ENCODE measurements around the gene NUDT7. TPM values are rescaled to one million over a fixed set of nuclear protein-coding genes. Genes with fewer than 3 reads are reported as not detected.

The NUDT7 gene
- total and polyA plus RNA-seq, 2 donors (not counting 3 experiments of a cell fraction or from before 2014, with no cell fraction given), result 6.2 to 6.5 TPM

DNA sequence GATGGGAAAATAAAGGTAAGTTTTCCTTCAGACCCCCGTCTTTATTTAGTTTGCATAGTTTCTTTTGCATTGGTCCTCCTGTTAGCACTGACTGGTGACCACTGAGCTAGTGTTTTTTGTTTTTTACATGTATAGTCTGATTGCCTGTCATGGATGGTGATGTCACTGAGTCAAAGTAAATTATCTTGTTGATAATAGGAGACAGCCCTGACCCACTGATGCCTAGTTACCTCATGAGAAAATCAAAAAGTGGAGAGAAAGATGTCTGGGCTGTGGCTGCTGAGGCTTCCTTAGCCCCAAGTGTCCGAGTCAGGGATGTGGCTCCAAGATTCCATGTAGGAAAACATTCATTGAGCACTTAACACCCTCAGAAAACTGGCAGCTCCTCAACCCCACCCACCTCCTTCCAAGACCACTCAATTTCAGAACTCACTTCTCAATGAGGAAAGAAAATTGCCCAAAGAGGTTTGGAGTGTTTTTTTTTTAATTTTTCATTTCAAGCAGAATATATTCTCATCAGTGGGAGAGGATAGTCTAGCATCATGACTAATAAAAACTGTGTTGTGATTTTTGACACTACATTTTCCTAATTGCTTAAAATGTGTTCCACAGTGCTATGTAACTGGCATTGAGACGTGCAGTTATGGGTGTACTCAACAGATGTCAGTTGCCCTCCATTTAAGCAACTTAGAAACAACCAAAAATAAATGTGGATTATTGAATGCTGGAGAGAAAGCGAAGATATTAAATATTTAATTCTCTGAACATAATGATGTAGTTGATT lies 38.7 kb upstream of the NUDT7 start:
- H3K4me1 ChIP-seq (ENCODE audit: control insufficient read depth, extremely low read depth, insufficient read depth, low read length), result no peaks in the 10 kb centered on the region
- H3K79me2 ChIP-seq (ENCODE audit: control insufficient read depth, insufficient read depth, low read length), result no peaks in the 10 kb centered on the region
- POLR2A ChIA-PET, result no interaction called here
- no peaks in the 10 kb centered on the region for H3K27me3 ChIP-seq (ENCODE audit: control insufficient read depth in 2 of 2, insufficient read depth in 2 of 2, low read length in 2 of 2)
- DNase-seq (ENCODE audit: low read depth, low spot score), result no peak
- no TSS peak for BruUV-seq (replicated peaks)
- H3K36me3 ChIP-seq (ENCODE audit: control insufficient read depth in 2 of 2, extremely low read depth in 1 of 2, insufficient read depth in 2 of 2, low read length in 2 of 2), result no peaks in the 10 kb centered on the region
- intact Hi-C loops (cut with micrococcal nuclease) (no loop called here), dilution Hi-C loops (cut with MboI; ENCODE audit: extremely low pct_ligation_motif_present, low sequenced_read_pairs) (no loop called here)
- H2AFZ ChIP-seq (ENCODE audit: low read depth, low read length), result no peak overlapping the region
- no peak overlapping the region for H3K9ac ChIP-seq (replicated peaks; ENCODE audit: extremely low read depth, insufficient read depth, low read length)
- H3K4me2 ChIP-seq (ENCODE audit: insufficient read depth, low read length), result no peak overlapping the region
- CTCF ChIA-PET, result interaction anchor here (0.9 to 1.0 kb wide), 2 partner anchors 23 to 246 kb away, joined by 3 to 4 read pairs; no protein-coding TSS in a partner anchor
- no peaks in the 10 kb centered on the region for H4K20me1 ChIP-seq (replicated peaks; ENCODE audit: control insufficient read depth, extremely low read depth, insufficient read depth, low read length)
- H3K4me3 ChIP-seq (replicated peaks in 1 of 3; ENCODE audit: insufficient read depth in 1 of 3, low read depth in 1 of 3, low read length in 3 of 3), result no peak overlapping the region
- no peaks in the 10 kb centered on the region for H3K9me1 ChIP-seq (replicated peaks; ENCODE audit: control insufficient read depth, extremely low read depth, insufficient read depth, low read length)
- H3K27ac ChIP-seq (ENCODE audit: insufficient read depth, low read depth, low read length), result no peak overlapping the region
- no peaks in the 10 kb centered on the region for H3K9me3 ChIP-seq (replicated peaks; ENCODE audit: control insufficient read depth, insufficient read depth, low read length)
- TF ChIP-seq MYC (IDR thresholded peaks at IDR 0.05; ENCODE audit: low read depth, low read length), result no peak
- no peak for TF ChIP-seq FOS (IDR thresholded peaks at IDR 0.05; ENCODE audit: borderline replicate concordance, insufficient read depth, low read length)
- no peak for FAIRE-seq

DNA sequence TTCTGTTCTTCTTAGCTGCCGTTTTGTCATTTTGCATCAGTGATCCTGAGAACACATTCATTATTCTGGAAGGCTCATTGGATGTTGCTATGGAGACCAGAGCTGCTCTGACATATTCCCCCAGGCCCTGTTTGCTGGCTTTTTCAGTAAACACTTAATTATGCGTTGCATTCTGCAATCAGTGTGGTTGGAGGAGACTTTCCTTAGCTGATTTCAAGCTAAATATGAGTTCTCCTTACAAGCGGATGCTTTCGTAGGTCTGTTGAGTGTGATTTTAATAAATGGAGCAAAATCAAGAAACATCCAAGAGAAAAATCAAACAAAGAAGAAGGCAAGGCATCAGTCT lies 38.2 kb upstream of the NUDT7 start:
- Histone ChIP-seq H3K79me2 (ENCODE audit: control insufficient read depth, insufficient read depth, low read length) (no peaks in the 10 kb centered on the region), H3K27ac (ENCODE audit: insufficient read depth, low read depth, low read length) (no peak overlapping the region), H3K9ac (replicated peaks; ENCODE audit: extremely low read depth, insufficient read depth, low read length) (no peak overlapping the region), H3K36me3 (ENCODE audit: control insufficient read depth in 2 of 2, extremely low read depth in 1 of 2, insufficient read depth in 2 of 2, low read length in 2 of 2) (no peaks in the 10 kb centered on the region), H3K27me3 (ENCODE audit: control insufficient read depth in 2 of 2, insufficient read depth in 2 of 2, low read length in 2 of 2) (no peaks in the 10 kb centered on the region), H3K4me2 (ENCODE audit: insufficient read depth, low read length) (no peak overlapping the region), H3K9me3 (replicated peaks; ENCODE audit: control insufficient read depth, insufficient read depth, low read length) (no peaks in the 10 kb centered on the region), H3K4me1 (ENCODE audit: control insufficient read depth, extremely low read depth, insufficient read depth, low read length) (no peaks in the 10 kb centered on the region), H3K9me1 (replicated peaks; ENCODE audit: control insufficient read depth, extremely low read depth, insufficient read depth, low read length) (no peaks in the 10 kb centered on the region), H2AFZ (ENCODE audit: low read depth, low read length) (no peak overlapping the region), H3K4me3 (replicated peaks in 1 of 3; ENCODE audit: insufficient read depth in 1 of 3, low read depth in 1 of 3, low read length in 3 of 3) (no peak overlapping the region), H4K20me1 (replicated peaks; ENCODE audit: control insufficient read depth, extremely low read depth, insufficient read depth, low read length) (no peaks in the 10 kb centered on the region)
- TF ChIP-seq GATA2 (IDR thresholded peaks at IDR 0.05; ENCODE audit: insufficient read depth, insufficient read length, low read depth, low read length), result no peak
- no peak for TF ChIP-seq FOS (IDR thresholded peaks at IDR 0.05; ENCODE audit: borderline replicate concordance, insufficient read depth, low read length)
- TF ChIP-seq, protein P1, sequence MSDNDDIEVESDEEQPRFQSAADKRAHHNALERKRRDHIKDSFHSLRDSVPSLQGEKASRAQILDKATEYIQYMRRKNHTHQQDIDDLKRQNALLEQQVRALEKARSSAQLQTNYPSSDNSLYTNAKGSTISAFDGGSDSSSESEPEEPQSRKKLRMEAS (IDR thresholded peaks at IDR 0.05; ENCODE audit: insufficient read depth, insufficient read length), result no peak
- TF ChIP-seq MYC (IDR thresholded peaks at IDR 0.05; ENCODE audit: low read depth, low read length), result no peak
- TF ChIP-seq, protein P2, sequence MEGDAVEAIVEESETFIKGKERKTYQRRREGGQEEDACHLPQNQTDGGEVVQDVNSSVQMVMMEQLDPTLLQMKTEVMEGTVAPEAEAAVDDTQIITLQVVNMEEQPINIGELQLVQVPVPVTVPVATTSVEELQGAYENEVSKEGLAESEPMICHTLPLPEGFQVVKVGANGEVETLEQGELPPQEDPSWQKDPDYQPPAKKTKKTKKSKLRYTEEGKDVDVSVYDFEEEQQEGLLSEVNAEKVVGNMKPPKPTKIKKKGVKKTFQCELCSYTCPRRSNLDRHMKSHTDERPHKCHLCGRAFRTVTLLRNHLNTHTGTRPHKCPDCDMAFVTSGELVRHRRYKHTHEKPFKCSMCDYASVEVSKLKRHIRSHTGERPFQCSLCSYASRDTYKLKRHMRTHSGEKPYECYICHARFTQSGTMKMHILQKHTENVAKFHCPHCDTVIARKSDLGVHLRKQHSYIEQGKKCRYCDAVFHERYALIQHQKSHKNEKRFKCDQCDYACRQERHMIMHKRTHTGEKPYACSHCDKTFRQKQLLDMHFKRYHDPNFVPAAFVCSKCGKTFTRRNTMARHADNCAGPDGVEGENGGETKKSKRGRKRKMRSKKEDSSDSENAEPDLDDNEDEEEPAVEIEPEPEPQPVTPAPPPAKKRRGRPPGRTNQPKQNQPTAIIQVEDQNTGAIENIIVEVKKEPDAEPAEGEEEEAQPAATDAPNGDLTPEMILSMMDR (IDR thresholded peaks at IDR 0.05; ENCODE audit: extremely low read depth in 1 of 2, insufficient read depth in 1 of 2, low read depth in 1 of 2, low read length in 2 of 2), result no peak
- no peak for TF ChIP-seq EZH2 (IDR thresholded peaks at IDR 0.05; ENCODE audit: borderline replicate concordance, low read depth, low read length, severe bottlenecking)
- TF ChIP-seq POLR2AphosphoS5 (IDR thresholded peaks at IDR 0.05; ENCODE audit: insufficient read depth, low read depth, low read length), result no peak
- TF ChIP-seq POLR2A (IDR thresholded peaks at IDR 0.05; ENCODE audit: low read depth, low read length), result no peak
- no peak for TF ChIP-seq JUN (IDR thresholded peaks at IDR 0.05; ENCODE audit: borderline replicate concordance, insufficient read depth, insufficient read length, low read depth)
- ChIA-PET POLR2A (no interaction called here), CTCF (interaction anchor here (1.5 kb wide), 1 partner anchor 208 kb away, joined by 3 read pairs; no protein-coding TSS in a partner anchor)
- DNase-seq (ENCODE audit: low read depth, low spot score) (no peak), FAIRE-seq (no peak)
- dilution Hi-C loops (cut with MboI; ENCODE audit: extremely low pct_ligation_motif_present, low sequenced_read_pairs), result no loop called here
- intact Hi-C loops (cut with micrococcal nuclease), result no loop called here
- BruUV-seq (replicated peaks), result no TSS peak

Measured in endothelial cell of umbilical vein (primary cell).